ENCODE data around the gene ASZ1.

The ASZ1 gene

GRCh38 chr7:117401293-117402002, 25.8 kb downstream of the ASZ1 start:
- no peak for DNase-seq

GRCh38 chr7:117399820-117400422, 27.4 kb downstream of the ASZ1 start:
- DNase-seq: peak; percentile 18

- no peak for DNase-seq
These were observed 31.6 kb downstream of the ASZ1 start for GRCh38 chr7:117395743-117396142.

- no peak for DNase-seq
These were observed 33.5 kb downstream of the ASZ1 start for GRCh38 chr7:117393781-117394180.

- no peak for DNase-seq
These were observed 37.4 kb downstream of the ASZ1 start for GRCh38 chr7:117389871-117390270.

- no peak for DNase-seq
These were observed 41.1 kb downstream of the ASZ1 start for GRCh38 chr7:117386110-117386706.

- DNase-seq: peak; percentile 36
These were observed 41.8 kb downstream of the ASZ1 start for GRCh38 chr7:117385363-117386109.

- DNase-seq: no peak
These were observed 42.5 kb downstream of the ASZ1 start for GRCh38 chr7:117384688-117385362.

GRCh38 chr7:117383483-117384189, 43.7 kb downstream of the ASZ1 start:
- DNase-seq: no peak

- no peak for DNase-seq
These were observed 44.2 kb downstream of the ASZ1 start for GRCh38 chr7:117383046-117383445.

GRCh38 chr7:117381362-117381761, 45.9 kb downstream of the ASZ1 start:
- no peak for DNase-seq

GRCh38 chr7:117375380-117375779, 51.9 kb downstream of the ASZ1 start:
- no peak for DNase-seq

- DNase-seq: no peak
These were observed 55.2 kb downstream of the ASZ1 start for GRCh38 chr7:117372073-117372472.

GRCh38 chr7:117364339-117365080, 62.8 kb downstream of the ASZ1 start:
- DNase-seq: no peak

- DNase-seq: no peak
These were observed 64.9 kb downstream of the ASZ1 start for GRCh38 chr7:117362294-117362888.

GRCh38 chr7:117350027-117350426, 77.3 kb downstream of the ASZ1 start:
- DNase-seq: no peak

GRCh38 chr7:117349570-117349969, 77.7 kb downstream of the ASZ1 start:
- DNase-seq: no peak

GRCh38 chr7:117347962-117348672, 79.2 kb downstream of the ASZ1 start:
- no peak for DNase-seq

- no peak for DNase-seq
These were observed 79.8 kb downstream of the ASZ1 start for GRCh38 chr7:117347480-117347879.

- no peak for DNase-seq
These were observed 81.1 kb downstream of the ASZ1 start for GRCh38 chr7:117346161-117346560.

- no peak for DNase-seq
These were observed 89.3 kb downstream of the ASZ1 start for GRCh38 chr7:117338020-117338419.

Measured in NCI-H2171 treated with DMSO at 0.1 percent for 48 hours (cell line).